HG03378 (cell line): ENCODE measurements around the gene RAMP1.
"Not testable (repeated sequence)": the region's sequence is repeated elsewhere in the genome, so short reads cannot be mapped to it uniquely, and the experiment has no call there.

Experiments
- ATAC-seq: cut with Tn5 transposase; IDR thresholded peaks from one replicate; pipeline ENCODE4 v1.9.1; 2021; ENCODE audit warnings: mild to moderate bottlenecking, moderate library complexity; ENCODE audit not compliant: unreplicated experiment

RAMP1 gene

DNA sequence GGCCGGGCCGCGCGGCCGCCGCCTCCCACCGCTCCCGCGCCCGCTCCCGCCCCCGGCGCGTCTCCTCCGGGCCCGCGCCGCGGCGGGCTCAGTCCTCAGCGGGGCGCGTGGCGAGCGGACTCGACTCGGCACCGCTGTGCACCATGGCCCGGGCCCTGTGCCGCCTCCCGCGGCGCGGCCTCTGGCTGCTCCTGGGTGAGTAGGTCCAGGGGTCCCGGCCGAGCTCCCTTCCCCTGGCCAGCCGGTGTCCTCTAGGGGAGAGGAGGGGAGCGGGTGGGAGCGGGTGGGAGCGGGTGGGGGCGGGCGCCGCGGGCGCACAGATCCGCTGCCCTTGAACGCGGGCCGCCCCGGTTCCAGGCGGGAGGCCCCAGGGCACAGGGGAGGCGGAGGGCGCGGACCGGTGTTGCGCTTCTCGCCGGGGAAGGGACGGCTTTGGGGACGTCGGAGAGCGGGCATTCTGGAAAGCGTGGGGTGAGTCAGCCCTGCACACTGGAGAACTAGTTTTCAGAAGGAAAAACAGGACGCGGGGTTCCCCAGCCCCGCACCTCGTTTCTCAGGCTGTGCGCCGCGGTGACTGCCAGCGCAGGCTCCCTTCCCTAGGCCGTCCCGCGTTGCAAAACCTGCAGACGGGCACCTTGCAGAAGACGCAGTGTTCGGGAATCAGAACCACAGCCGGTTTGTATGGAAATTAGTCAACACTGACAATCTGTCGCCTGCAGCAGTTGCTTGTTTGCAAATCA lies at the start of gene RAMP1:
RAMP1 (plus strand) TSS at position 91 of the 740 bp plus-strand sequence; CDS start at position 144, 53 bp downstream.
- no peak for ATAC-seq

- ATAC-seq = no peak
These were observed 43.8 kb upstream of the RAMP1 start for GRCh38 chr2:237815637-237816036.

DNA sequence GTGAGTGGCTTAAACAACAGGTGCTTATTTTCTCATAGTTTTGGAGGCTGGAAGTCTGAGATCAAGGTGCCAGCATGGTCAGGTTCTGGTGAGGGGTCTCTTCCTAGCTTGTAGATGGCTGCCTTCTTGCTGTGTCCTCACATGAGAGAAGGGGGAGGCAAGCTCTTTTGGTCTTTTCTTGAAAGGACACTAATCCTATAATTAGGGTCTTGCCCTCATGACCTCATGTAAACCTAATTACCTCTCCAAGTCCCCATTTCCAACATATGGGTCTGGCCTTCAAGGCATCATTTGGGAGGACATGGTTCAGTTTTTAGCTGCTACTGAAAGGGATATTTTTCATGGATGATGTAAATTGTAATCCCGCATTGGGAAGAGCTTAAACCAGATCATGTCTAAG lies 42.9 kb upstream of the RAMP1 start:
- ATAC-seq = no peak

GRCh38 chr2:237818066-237818473 lies 41.4 kb upstream of the RAMP1 start:
- ATAC-seq = no peak

GRCh38 chr2:237819231-237819630 lies 40.2 kb upstream of the RAMP1 start:
- ATAC-seq = no peak

DNA sequence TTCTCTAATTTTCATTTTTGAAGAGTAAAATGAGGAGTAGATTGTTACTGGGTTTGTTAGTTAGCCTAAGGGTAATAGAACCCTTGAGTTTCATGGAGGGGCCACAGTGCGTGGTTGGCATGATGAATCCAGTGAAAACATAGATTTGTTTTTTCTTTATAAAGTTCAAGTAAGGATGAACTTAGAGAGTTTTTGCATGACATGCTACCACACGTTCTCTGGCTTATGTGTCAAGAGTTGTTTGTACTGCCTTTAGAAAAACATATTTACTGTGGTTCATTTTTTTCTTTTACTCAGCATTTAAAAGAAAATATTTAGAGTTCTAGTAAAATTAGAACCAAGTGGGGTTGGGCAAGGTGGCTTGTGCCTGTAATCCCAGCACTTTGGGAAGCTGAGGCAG lies 39.0 kb upstream of the RAMP1 start:
- no peak for ATAC-seq

GRCh38 chr2:237823544-237823943 lies 35.9 kb upstream of the RAMP1 start:
- ATAC-seq = no peak

GRCh38 chr2:237824085-237824484 lies 35.3 kb upstream of the RAMP1 start:
- no peak for ATAC-seq

GRCh38 chr2:237827421-237827987 lies 31.9 kb upstream of the RAMP1 start:
- ATAC-seq = no peak

DNA sequence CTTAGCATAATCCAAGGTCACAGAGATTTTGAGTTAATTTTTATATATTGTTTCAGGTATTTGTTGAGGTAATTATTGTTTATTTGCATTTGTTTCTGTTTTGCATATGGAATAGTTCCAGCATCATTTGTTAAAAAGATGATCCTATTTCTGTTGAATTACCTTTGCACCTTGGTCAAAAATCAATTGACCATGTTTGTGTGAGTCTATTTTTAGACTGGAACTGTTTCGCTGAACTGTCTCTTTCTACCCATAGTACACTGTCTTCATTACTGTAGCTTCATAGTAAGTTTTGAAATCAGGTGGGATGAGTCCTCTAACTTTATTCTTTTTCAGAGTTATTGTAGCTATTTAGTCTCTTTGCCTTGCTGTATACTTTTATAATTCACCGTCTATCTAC lies 28.9 kb upstream of the RAMP1 start:
- ATAC-seq = no peak

GRCh38 chr2:237833546-237833945 lies 25.9 kb upstream of the RAMP1 start:
- ATAC-seq = no peak

DNA sequence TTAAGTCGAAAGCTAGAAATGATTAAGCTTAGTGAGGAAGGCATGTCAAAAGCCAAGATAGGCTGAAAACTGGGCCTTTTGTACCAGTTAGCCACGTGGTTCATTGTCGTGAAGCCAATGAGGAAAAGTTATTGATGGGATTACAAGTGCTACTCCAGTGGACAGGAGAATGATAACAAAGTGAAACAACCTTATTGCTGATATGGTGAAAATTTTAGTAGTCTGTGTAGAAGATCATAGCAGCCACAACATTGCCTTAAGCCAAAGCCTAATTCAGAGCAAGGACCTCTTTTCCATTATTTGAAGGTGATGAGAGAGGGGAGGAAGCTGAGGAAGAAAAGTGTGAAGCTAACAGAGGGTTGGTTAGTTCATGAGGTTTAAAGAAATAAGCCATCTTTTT lies 24.1 kb upstream of the RAMP1 start:
- ATAC-seq = no peak

DNA sequence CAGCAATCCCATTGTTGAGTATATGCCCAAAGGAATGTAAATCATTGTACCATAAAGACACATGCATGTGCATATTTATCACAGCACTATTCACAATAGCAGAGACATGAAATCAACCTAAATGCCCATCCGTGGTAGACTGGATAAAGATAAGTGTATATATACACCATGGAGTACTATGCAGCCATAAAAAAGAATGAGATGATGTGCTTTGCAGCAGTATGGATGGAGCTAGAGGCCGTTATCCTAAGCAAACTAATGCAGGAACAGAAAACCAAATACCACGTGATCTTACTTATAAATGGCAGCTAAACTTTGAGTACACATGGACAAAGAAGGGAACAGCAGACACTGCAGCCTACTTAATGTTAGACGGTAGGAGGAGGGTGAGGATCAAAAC lies 18.4 kb upstream of the RAMP1 start:
- ATAC-seq = no peak

GRCh38 chr2:237848940-237849339 lies 10.5 kb upstream of the RAMP1 start:
- ATAC-seq = not testable (repeated sequence)

- no peak for ATAC-seq
These were observed 5.1 kb upstream of the RAMP1 start for GRCh38 chr2:237854295-237854694.

- no peak for ATAC-seq
These were observed 1.6 kb upstream of the RAMP1 start for GRCh38 chr2:237857791-237858190.

DNA sequence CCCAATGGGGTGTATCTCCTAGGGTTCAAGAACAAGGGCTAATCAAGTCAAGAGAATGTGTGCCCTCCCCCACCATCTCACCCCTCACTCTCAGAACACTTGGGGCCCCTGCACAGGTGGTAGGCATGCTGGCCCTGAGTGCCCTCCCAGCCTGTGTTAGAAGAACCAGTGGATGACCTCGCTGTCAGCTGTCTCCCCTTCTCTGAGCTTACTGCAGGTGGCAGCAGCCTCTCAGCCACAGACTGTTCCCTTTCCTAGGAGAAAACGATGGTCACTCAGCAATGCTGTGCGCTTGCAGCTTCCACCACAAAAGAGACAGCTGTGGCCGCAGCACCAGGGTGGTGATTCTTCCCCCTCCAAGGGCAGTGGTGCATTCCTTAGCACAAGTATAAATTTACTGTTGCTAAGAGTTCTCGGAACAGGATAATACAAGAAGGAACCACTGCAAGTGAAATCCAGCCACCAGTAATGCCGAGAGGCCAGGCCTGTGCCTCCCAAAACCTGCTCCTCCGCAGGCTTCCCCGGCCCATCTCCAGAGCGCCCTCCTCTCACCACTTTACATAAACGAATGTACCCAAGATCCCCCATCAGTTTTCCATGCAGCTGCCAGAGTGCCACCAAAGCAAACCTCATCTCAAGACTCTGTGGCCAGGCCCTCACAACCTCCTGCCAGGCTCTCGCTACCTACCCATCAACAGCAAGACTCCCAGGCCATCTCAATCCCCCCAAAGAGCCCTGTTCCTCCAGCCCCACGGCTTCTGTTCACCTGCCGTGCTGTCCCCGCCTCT lies 935 bp upstream of the RAMP1 start:
- ATAC-seq = no peak

DNA sequence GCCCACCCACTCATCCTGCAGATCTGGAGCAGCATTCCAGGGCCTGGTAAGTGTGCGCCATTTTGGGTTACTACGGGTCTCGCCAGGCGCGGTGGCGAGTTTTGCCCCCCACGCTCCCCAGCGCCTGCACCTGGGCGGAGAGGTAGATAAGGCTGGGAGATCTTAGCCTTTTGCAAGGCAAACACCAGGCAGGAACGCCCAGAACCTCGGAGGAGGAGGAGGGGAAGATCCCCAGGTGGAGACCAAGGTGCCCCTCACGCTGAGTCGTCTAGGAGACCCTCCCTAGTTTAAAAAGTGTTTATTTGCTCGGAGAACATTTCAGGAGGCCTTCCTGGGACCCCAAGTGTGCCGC lies 365 bp upstream of the RAMP1 start:
- no peak for ATAC-seq

DNA sequence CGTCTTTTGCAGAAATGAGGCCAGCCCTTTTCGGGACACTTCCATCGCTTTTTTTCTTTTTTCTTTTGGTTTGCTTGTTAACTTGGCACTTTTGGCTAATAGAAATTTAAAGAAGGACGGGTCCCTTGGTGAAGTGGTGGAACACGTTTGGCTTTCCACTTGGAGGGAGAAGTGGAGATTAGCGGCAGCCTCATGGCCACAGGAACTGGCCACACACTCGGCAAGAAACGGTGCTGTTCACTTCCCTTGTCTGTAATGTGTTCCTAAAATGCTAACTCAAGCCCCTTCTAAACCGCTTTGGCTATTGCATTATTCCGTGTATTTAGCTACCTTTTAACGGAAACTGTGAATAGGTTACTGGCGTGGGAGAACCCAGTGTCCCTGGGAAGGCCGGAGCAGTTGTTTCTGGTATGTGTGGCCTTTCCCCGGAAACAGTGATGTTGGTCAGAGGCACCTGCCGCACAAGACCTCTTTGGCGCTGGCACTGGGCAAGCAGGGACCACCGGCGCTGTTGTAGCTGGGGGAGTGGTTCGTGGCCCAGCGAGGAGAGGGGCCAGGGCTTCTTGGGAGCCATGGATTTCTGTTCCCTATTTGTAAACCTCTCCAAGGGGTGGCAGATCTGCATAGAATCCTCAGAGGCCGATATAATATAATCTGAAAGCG lies 981 bp downstream of the RAMP1 start:
- no peak for ATAC-seq

DNA sequence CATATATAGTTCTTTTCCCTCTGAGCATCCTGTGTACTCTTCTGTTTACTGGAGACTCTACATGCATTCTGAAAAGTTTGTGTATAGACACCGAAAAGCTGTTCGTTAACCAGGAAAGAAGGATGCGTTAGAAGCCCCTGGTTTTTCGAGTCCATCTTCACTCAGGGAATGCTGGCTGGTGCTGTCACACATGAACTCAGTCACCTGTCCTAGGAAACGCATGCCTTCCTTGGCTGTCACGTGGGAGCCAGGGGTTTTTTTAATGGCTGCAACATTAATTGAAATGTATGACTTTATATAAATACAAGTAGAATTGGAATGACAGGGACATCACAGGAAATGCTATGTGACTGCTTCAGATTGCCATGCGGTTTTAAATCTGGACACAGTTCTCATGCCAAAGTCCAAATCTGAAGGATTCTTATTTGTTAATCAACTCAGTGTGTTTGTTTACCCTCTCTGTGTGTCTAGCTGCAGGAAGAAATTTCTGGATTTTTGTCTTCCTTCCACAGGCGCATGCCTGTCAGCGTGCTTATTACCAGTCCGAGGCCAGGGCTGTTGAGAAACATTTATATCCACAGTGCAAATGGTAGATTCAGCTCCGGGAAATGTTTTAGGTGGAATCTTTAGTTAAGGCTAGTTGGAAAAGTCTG lies 2.6 kb downstream of the RAMP1 start:
- ATAC-seq = no peak

DNA sequence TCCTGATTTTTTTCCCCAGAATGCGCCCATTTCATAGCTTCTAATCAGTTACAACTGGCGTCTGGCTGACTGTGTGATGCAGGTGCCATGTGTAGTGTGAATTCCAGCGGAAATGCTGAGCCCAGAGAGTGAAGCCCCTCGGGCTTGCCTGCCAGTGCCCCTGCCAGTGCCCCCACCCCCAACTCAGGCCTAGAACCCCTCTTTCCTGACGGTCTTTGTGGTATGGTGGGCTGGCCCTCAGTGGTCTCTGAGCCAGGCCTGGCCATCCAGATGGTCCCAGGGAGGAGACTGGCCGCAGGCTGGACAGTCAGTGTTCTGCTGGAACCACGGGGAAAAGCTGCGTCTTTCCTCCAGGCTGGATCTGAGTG lies 3.1 kb downstream of the RAMP1 start:
- ATAC-seq = no peak
